ENCODE measurements around the gene WBP1L.

DNA sequence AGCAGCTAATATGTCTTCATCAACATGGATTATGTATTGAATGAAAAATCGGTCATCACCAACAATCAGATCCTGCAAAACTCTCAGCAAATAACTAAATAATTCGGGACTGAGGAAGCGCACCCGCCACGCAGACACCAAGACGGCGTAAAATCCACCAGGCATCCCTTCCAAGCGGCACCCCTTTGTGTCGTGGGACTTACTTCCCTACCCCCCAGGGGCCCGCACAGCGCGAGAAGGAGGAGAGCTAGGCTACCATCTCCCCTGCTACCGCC, 30.3 kb upstream of the WBP1L start:
- no peak for TF ChIP-seq CTCF (IDR thresholded peaks at IDR 0.05; ENCODE audit: insufficient read depth, low read length)
- no peak for TF ChIP-seq REST (IDR thresholded peaks at IDR 0.05; ENCODE audit: insufficient replicate concordance, low read depth)
- TF ChIP-seq POLR2AphosphoS5 (IDR thresholded peaks at IDR 0.05; ENCODE audit: low read depth) = no peak
- TF ChIP-seq GABPA (IDR thresholded peaks at IDR 0.05; ENCODE audit: low read depth) = no peak
- no peak for TF ChIP-seq SPI1 (IDR thresholded peaks at IDR 0.05; ENCODE audit: borderline replicate concordance, low read depth)

All from HL-60 (cell line).